ENCODE results near the gene GLT1D1. TPM values are rescaled to one million over a fixed set of nuclear protein-coding genes. Genes with fewer than 3 reads are reported as not detected.
A peak's percentile ranks its signal among the peaks of the same experiment; 100 is the strongest.

The GLT1D1 gene
- total RNA-seq, 1 experiment from 2014 or later, result not detected

GRCh38 chr12:128968668-128969067 is 115.4 kb downstream of the GLT1D1 start:
- Histone ChIP-seq H3K36me3 (ENCODE audit: low read depth, low read length) (no peaks in the 10 kb centered on the region), H3K4me2 (ENCODE audit: low read length) (no peak overlapping the region), H3K4me1 (ENCODE audit: insufficient read depth, low read length) (no peaks in the 10 kb centered on the region), H3K9me3 (ENCODE audit: low read length) (no peaks in the 10 kb centered on the region), H4K20me1 (ENCODE audit: low read length) (no peaks in the 10 kb centered on the region), H3K27me3 (ENCODE audit: low read length) (peaks cover 61% of the 10 kb centered on the region), H2AFZ (ENCODE audit: low read length) (no peak overlapping the region), H3K9ac (ENCODE audit: low read length) (no peak overlapping the region), H3K4me3 (ENCODE audit: low read length) (no peak overlapping the region), H3K27ac (ENCODE audit: low read length) (no peak overlapping the region), H3K9me2 (replicated peaks; ENCODE audit: low read length) (no peaks in the 10 kb centered on the region), H3F3A (ENCODE audit: low read length, unreplicated experiment) (no peaks in the 10 kb centered on the region), H3K79me2 (ENCODE audit: low read length) (no peaks in the 10 kb centered on the region)
- intact Hi-C loops (cut with micrococcal nuclease), result no loop called here
- DNase-seq, result no peak
- no peak for TF ChIP-seq EZH2phosphoT487 (IDR thresholded peaks at IDR 0.05; ENCODE audit: borderline replicate concordance, low read length)
- TF ChIP-seq, protein P1, sequence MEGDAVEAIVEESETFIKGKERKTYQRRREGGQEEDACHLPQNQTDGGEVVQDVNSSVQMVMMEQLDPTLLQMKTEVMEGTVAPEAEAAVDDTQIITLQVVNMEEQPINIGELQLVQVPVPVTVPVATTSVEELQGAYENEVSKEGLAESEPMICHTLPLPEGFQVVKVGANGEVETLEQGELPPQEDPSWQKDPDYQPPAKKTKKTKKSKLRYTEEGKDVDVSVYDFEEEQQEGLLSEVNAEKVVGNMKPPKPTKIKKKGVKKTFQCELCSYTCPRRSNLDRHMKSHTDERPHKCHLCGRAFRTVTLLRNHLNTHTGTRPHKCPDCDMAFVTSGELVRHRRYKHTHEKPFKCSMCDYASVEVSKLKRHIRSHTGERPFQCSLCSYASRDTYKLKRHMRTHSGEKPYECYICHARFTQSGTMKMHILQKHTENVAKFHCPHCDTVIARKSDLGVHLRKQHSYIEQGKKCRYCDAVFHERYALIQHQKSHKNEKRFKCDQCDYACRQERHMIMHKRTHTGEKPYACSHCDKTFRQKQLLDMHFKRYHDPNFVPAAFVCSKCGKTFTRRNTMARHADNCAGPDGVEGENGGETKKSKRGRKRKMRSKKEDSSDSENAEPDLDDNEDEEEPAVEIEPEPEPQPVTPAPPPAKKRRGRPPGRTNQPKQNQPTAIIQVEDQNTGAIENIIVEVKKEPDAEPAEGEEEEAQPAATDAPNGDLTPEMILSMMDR (conservative IDR thresholded peaks at IDR 0.05; ENCODE audit: low read depth, low read length), result no peak
- no peak for TF ChIP-seq EZH2 (IDR thresholded peaks at IDR 0.05; ENCODE audit: low read length, unreplicated experiment)
- POLR2A ChIA-PET (ENCODE audit: unreplicated experiment), result no interaction called here
- no TSS peak for BruUV-seq (replicated peaks)
- ATAC-seq, result no peak
- CTCF ChIA-PET, result no interaction called here

DNA sequence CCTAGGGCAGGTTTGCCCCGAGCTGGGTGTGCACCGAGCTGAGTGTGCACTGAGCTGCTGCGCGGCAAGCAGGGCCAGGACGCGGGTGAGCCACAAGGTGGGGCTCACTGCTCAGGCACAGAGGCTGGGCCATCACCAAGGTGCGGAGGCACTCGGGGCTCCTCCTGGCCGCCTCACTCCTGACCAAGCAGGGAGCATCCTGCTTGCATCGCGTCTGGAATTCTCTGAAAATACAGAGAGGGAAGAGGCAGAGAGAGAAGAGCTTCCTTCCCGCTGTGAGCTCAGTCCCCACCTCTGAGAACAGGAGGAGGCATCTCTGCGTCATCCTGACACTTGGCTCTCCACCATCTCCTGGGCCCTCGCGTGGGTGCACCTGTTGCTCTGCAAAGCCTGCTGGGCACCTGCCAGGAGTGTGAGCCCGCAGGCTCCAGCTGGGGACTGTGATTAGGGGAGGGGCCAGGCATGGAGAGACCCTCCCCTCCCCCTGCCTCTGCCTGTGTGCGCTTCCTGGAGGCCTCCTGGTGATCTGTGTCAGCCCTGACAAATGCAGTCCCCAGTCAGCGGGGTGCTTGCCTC is 116.3 kb downstream of the GLT1D1 start:
- TF ChIP-seq EZH2 (IDR thresholded peaks at IDR 0.05; ENCODE audit: low read length, unreplicated experiment), result no peak
- no peak for TF ChIP-seq EZH2phosphoT487 (IDR thresholded peaks at IDR 0.05; ENCODE audit: borderline replicate concordance, low read length)
- TF ChIP-seq, protein P1 (conservative IDR thresholded peaks at IDR 0.05; ENCODE audit: low read depth, low read length), result peak; percentile 64
- DNase-seq (peak; percentile 52), ATAC-seq (peak; percentile 94)
- no TSS peak for BruUV-seq (replicated peaks)
- no peak overlapping the region for H2AFZ ChIP-seq (ENCODE audit: low read length)
- CTCF ChIA-PET, result no interaction called here
- no peaks in the 10 kb centered on the region for H3K9me3 ChIP-seq (ENCODE audit: low read length)
- H3K27ac ChIP-seq (ENCODE audit: low read length), result no peak overlapping the region
- no peaks in the 10 kb centered on the region for H3K9me2 ChIP-seq (replicated peaks; ENCODE audit: low read length)
- no peak overlapping the region for H3K9ac ChIP-seq (ENCODE audit: low read length)
- H3K4me3 ChIP-seq (ENCODE audit: low read length), result no peak overlapping the region
- no peaks in the 10 kb centered on the region for H4K20me1 ChIP-seq (ENCODE audit: low read length)
- peaks cover 68% of the 10 kb centered on the region for H3K27me3 ChIP-seq (ENCODE audit: low read length)
- H3K4me1 ChIP-seq (ENCODE audit: insufficient read depth, low read length), result no peaks in the 10 kb centered on the region
- H3F3A ChIP-seq (ENCODE audit: low read length, unreplicated experiment), result no peaks in the 10 kb centered on the region
- no peaks in the 10 kb centered on the region for H3K36me3 ChIP-seq (ENCODE audit: low read depth, low read length)
- no peaks in the 10 kb centered on the region for H3K79me2 ChIP-seq (ENCODE audit: low read length)
- intact Hi-C loops (cut with micrococcal nuclease), result no loop called here
- no peak overlapping the region for H3K4me2 ChIP-seq (ENCODE audit: low read length)
- POLR2A ChIA-PET (ENCODE audit: unreplicated experiment), result no interaction called here

- TF ChIP-seq EZH2 (IDR thresholded peaks at IDR 0.05; ENCODE audit: low read length, unreplicated experiment), result no peak
- TF ChIP-seq EZH2phosphoT487 (IDR thresholded peaks at IDR 0.05; ENCODE audit: borderline replicate concordance, low read length), result no peak
- TF ChIP-seq, protein P1 (conservative IDR thresholded peaks at IDR 0.05; ENCODE audit: low read depth, low read length), result no peak
- no peak overlapping the region for H3K4me2 ChIP-seq (ENCODE audit: low read length)
- intact Hi-C loops (cut with micrococcal nuclease), result no loop called here
- no peaks in the 10 kb centered on the region for H3K36me3 ChIP-seq (ENCODE audit: low read depth, low read length)
- H3K4me3 ChIP-seq (ENCODE audit: low read length), result no peak overlapping the region
- POLR2A ChIA-PET (ENCODE audit: unreplicated experiment), result no interaction called here
- no TSS peak for BruUV-seq (replicated peaks)
- CTCF ChIA-PET, result no interaction called here
- peaks cover 72% of the 10 kb centered on the region for H3K27me3 ChIP-seq (ENCODE audit: low read length)
- DNase-seq (no peak), ATAC-seq (no peak)
- H3K4me1 ChIP-seq (ENCODE audit: insufficient read depth, low read length), result no peaks in the 10 kb centered on the region
- H3K9me3 ChIP-seq (ENCODE audit: low read length), result no peaks in the 10 kb centered on the region
- no peaks in the 10 kb centered on the region for H3K79me2 ChIP-seq (ENCODE audit: low read length)
- H3K9ac ChIP-seq (ENCODE audit: low read length), result no peak overlapping the region
- H3K27ac ChIP-seq (ENCODE audit: low read length), result no peak overlapping the region
- H3K9me2 ChIP-seq (replicated peaks; ENCODE audit: low read length), result no peaks in the 10 kb centered on the region
- H3F3A ChIP-seq (ENCODE audit: low read length, unreplicated experiment), result no peaks in the 10 kb centered on the region
- no peak overlapping the region for H2AFZ ChIP-seq (ENCODE audit: low read length)
- H4K20me1 ChIP-seq (ENCODE audit: low read length), result no peaks in the 10 kb centered on the region
These were observed 116.8 kb downstream of the GLT1D1 start for GRCh38 chr12:128970110-128970509.

Measured in PC-3 (cell line).